GM13976 (cell line): Measurements from ENCODE around the gene CHAD.

ENCODE experiments used
- DNase-seq: peaks from one replicate; pipeline ENCODE4 v3.0.0; 2012; ENCODE audit warnings: low spot score
- CTCF ChIP-seq: IDR thresholded peaks from 2 replicates; pipeline ENCODE4 v1.5.1; 2012; ENCODE audit warnings: borderline replicate concordance, mild to moderate bottlenecking; ENCODE audit not compliant: insufficient read depth; ENCODE audit errors: extremely low read depth, missing control alignments, control extremely low read depth
- in situ Hi-C: fragments of 300-500 bp; cut with MboI; formaldehyde crosslinking; loops from one replicate; pipeline ENCODE4 v1.12.0; 2022; ENCODE audit warnings: low sequenced_read_pairs, mixed read lengths, inconsistent platforms; ENCODE audit not compliant: unreplicated experiment

CHAD gene

GRCh38 chr17:50451943-50452629, 16.6 kb downstream of the CHAD start:
- in situ Hi-C loops = no loop called here
- DNase-seq = no peak
- no peak for TF ChIP-seq CTCF

DNA sequence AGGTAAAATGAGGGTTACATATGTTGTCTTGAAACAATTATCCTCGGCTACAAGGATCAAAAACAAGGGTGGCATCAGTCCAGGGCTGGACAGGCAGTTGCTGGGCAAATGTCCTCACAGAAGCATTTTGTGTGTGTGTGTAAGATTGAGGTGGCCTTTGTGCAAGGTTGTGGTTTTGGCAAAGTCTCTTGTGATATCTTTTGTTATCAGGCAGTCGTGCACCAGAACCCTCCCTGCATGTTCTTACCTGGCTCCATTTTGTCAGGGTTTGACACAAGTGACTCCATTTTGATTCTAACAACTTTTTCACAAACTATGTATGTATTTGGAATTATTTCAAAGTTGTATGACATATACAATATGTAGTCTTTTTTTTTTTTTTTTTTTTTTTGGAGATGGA, 20.0 kb downstream of the CHAD start:
- DNase-seq = no peak
- TF ChIP-seq CTCF = no peak
- in situ Hi-C loops = no loop called here

- in situ Hi-C loops = no loop called here
- no peak for TF ChIP-seq CTCF
- no peak for DNase-seq
These were observed 20.6 kb downstream of the CHAD start for GRCh38 chr17:50447870-50448595.

- in situ Hi-C loops = no loop called here
- DNase-seq = no peak
- TF ChIP-seq CTCF = no peak
These were observed 22.9 kb downstream of the CHAD start for GRCh38 chr17:50445730-50446325.

DNA sequence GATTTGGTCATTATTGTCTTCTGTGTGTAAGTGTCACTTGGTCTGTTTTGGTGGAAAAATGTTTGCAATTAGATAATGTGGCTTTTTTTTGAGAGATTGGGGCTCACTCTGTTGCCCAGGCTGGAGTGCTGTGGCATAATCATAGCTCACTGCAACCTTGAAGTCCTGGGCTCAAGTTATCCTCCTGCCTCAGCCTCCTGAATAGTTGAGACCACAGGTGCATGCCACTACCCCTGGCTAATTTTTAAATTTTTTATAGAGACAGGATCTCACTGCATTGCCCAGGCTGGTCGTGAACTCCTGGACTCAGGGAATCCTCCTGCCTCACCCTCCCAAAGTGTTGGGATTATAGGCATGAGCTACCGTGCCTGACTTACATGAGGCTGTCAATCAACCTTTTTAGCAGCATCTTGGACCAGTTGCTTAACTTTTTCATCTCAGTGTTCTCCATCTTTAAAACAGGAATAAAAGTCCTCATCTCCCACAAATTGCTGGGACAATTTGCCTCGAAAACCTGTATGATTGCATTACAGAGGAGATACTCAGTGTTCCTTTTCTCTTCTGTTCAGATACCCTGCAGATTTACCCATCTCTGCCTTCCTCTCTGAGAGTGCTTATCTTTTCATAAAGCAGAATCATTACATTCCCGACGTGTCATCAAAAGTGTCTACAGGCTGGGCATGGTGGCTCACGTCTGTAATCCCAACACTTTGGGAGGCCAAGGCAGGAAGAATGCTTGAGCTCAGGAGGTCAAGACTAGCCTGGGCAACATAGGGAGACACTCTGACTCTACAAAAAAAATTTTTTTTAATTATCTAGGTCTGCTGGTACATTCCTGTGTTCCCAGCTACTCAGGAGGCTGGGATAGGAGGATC, 23.6 kb downstream of the CHAD start:
- no peak for TF ChIP-seq CTCF
- in situ Hi-C loops = no loop called here
- DNase-seq = no peak

DNA sequence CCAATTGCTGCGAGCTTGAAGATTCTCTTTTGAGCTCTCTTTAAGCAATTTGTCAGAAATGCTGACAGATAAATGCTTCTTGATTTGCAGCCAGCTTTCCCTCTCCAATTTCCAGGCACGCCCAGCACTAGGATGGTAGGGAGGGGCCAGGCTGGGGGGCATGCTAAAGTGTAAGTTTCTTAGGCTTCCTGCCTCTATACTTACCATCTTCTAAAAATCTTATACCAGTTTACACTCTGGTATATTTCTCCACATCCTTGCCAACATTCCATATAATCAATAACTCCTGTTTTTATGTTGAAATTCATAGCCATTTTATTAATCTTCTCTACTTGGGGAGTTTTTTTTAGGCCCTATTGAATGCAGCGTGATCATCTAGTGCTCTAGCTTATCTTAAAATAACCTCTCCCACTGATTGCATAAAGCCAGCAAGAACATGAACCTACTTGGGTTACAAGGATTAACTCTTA, 25.1 kb downstream of the CHAD start:
- no peak for DNase-seq
- in situ Hi-C loops = no loop called here
- TF ChIP-seq CTCF = no peak
